ENCODE measurements around the gene KCNJ6. TPM values are rescaled to one million over a fixed set of nuclear protein-coding genes. Genes with fewer than 3 reads are reported as not detected.

Gene KCNJ6
- total and polyA plus RNA-seq, 9 of the 15 experiments (the other 6 are each of a cell fraction or from before 2014, with no cell fraction given) = 0.06 to 0.21 (median 0.13) TPM; not detected in 1

DNA sequence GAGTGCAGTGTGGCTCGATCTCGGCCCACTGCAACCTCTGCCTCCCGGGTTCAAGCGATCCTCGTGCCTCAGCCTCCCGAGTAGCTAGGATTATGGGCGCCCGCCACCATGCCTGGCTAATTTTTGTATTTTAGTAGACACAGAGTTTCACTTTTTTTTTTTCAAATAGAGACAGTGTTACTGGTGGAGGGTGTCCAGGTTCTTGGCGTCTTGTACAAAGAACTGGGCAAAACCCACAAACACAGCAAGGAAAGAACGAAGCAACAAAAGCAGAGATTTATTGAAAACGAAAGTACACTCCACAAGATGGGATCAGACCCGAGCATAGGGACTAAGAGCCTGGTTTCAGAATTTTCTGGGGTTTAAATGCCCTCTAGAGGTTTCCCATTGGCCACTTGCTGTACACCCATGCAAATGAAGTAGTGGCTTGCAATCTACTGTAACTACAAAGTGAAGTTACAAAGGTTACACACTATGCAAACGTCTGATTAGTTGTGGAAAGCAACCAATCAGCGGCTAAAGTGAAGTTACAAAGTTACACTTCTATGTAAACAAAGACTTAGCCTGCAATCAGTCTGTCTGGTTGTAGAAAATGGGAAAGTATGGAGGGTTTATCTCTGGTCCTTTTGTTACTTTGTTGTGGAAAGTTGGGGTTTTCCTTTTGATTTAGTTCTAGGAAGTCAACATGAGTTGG lies 350.6 kb downstream of the KCNJ6 start (continued):
- TF ChIP-seq, protein P1, sequence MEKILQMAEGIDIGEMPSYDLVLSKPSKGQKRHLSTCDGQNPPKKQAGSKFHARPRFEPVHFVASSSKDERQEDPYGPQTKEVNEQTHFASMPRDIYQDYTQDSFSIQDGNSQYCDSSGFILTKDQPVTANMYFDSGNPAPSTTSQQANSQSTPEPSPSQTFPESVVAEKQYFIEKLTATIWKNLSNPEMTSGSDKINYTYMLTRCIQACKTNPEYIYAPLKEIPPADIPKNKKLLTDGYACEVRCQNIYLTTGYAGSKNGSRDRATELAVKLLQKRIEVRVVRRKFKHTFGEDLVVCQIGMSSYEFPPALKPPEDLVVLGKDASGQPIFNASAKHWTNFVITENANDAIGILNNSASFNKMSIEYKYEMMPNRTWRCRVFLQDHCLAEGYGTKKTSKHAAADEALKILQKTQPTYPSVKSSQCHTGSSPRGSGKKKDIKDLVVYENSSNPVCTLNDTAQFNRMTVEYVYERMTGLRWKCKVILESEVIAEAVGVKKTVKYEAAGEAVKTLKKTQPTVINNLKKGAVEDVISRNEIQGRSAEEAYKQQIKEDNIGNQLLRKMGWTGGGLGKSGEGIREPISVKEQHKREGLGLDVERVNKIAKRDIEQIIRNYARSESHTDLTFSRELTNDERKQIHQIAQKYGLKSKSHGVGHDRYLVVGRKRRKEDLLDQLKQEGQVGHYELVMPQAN (IDR thresholded peaks at IDR 0.05; ENCODE audit: borderline replicate concordance) = 0 out of 2 replicates have a peak, but pooled peaks have one; percentile 15
- TF ChIP-seq, protein P2, sequence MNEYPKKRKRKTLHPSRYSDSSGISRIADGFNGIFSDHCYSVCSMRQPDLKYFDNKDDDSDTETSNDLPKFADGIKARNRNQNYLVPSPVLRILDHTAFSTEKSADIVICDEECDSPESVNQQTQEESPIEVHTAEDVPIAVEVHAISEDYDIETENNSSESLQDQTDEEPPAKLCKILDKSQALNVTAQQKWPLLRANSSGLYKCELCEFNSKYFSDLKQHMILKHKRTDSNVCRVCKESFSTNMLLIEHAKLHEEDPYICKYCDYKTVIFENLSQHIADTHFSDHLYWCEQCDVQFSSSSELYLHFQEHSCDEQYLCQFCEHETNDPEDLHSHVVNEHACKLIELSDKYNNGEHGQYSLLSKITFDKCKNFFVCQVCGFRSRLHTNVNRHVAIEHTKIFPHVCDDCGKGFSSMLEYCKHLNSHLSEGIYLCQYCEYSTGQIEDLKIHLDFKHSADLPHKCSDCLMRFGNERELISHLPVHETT (CRISPR knock-in tag; conservative IDR thresholded peaks at IDR 0.05 in 1 of 2, IDR thresholded peaks at IDR 0.05 in 1 of 2) = 0 out of 4 replicates have a peak, but pooled peaks of 1 of the 2 experiments have one; percentile 21
- TF ChIP-seq ZNF589 (CRISPR knock-in tag; IDR thresholded peaks at IDR 0.05; ENCODE audit: low read depth) = no peak
- peak; percentile 66 to 85; a peak in 3 of 4 replicates for TF ChIP-seq FOXK2 (conservative IDR thresholded peaks at IDR 0.05 in 1 of 2, IDR thresholded peaks at IDR 0.05 in 1 of 2; ENCODE audit: low read depth in 2 of 2)
- TF ChIP-seq SMARCA4 (IDR thresholded peaks at IDR 0.05) = peak; percentile 21; the same call in 1 of the 2 replicates
- peak; percentile 58; the same call in 1 of the 2 replicates for TF ChIP-seq RBFOX2 (IDR thresholded peaks at IDR 0.05; ENCODE audit: low read depth, low read length)
- TF ChIP-seq, protein P3, sequence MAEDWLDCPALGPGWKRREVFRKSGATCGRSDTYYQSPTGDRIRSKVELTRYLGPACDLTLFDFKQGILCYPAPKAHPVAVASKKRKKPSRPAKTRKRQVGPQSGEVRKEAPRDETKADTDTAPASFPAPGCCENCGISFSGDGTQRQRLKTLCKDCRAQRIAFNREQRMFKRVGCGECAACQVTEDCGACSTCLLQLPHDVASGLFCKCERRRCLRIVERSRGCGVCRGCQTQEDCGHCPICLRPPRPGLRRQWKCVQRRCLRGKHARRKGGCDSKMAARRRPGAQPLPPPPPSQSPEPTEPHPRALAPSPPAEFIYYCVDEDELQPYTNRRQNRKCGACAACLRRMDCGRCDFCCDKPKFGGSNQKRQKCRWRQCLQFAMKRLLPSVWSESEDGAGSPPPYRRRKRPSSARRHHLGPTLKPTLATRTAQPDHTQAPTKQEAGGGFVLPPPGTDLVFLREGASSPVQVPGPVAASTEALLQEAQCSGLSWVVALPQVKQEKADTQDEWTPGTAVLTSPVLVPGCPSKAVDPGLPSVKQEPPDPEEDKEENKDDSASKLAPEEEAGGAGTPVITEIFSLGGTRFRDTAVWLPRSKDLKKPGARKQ (CRISPR knock-in tag; IDR thresholded peaks at IDR 0.05) = 0 out of 2 replicates have a peak, but pooled peaks have one; percentile 72
- TF ChIP-seq SMAD2 (IDR thresholded peaks at IDR 0.05; ENCODE audit: low read depth, low read length) = no peak
- TF ChIP-seq, protein P4, sequence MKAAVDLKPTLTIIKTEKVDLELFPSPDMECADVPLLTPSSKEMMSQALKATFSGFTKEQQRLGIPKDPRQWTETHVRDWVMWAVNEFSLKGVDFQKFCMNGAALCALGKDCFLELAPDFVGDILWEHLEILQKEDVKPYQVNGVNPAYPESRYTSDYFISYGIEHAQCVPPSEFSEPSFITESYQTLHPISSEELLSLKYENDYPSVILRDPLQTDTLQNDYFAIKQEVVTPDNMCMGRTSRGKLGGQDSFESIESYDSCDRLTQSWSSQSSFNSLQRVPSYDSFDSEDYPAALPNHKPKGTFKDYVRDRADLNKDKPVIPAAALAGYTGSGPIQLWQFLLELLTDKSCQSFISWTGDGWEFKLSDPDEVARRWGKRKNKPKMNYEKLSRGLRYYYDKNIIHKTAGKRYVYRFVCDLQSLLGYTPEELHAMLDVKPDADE (conservative IDR thresholded peaks at IDR 0.05; ENCODE audit: control insufficient read depth, low read depth, low read length) = no peak
- TF ChIP-seq TEAD1 (CRISPR knock-in tag; IDR thresholded peaks at IDR 0.05) = 0 out of 4 replicates have a peak, but pooled peaks of 1 of the 2 experiments have one; percentile 59
- 0 out of 2 replicates have a peak, but pooled peaks have one; percentile 27 for TF ChIP-seq ZFX (CRISPR knock-in tag; IDR thresholded peaks at IDR 0.05)
- TF ChIP-seq ZNF175 (CRISPR knock-in tag; IDR thresholded peaks at IDR 0.05; ENCODE audit: low read depth) = peak; percentile 85
- TF ChIP-seq PML (IDR thresholded peaks at IDR 0.05; ENCODE audit: low read length) = peak; percentile 38; the same call in 1 of the 2 replicates
- TF ChIP-seq TEAD4 (IDR thresholded peaks at IDR 0.05; ENCODE audit: low read length) = peak; percentile 6; the same call in 1 of the 2 replicates
- no peak for TF ChIP-seq TEAD4 (CRISPR knock-in tag; IDR thresholded peaks at IDR 0.05; ENCODE audit: borderline replicate concordance)

Measured in K562 (cell line).